HCT116 (cell line): Measurements from ENCODE around the gene DDX23. TPM values are rescaled to one million over a fixed set of nuclear protein-coding genes. Genes with fewer than 3 reads are reported as not detected.

Source experiments
- ATAC-seq: fragments of 200-7000 bp; cut with Tn5 transposase; 2 replicates; pipeline ENCODE4 v1.9.1; 2020; ENCODE audit warnings: mild to moderate bottlenecking, moderate library complexity
- BruUV-seq: library from RNA; stranded (reverse); fragments of 400-500 nt; replicated peaks from 2 replicates; lab custom pipeline; 2021; lab: Mats Ljungman, UMichigan
- CTCF ChIA-PET: fragments of 300-600 bp; sonication (Branson Sonifier 250); formaldehyde crosslinking; loops from one replicate; lab custom pipeline; 2021; ENCODE audit warnings: antibody characterized with exemption; lab: Charles Lee
- POLR2A ChIA-PET: fragments of 300-600, 350-600 bp; sonication (Branson Sonifier 250); formaldehyde crosslinking; loops from one replicate; lab custom pipeline; 2021; ENCODE audit warnings: antibody characterized with exemption; lab: Charles Lee
- RAD21 ChIA-PET, 2 experiments: fragments of 300-600 bp; sonication (Branson Sonifier 250); formaldehyde crosslinking; loops; one replicate each; lab custom pipeline; 2023; ENCODE audit warnings: low total read pairs in 2 of 2; ENCODE audit not compliant: uncharacterized antibody in 2 of 2, unreplicated experiment in 2 of 2, low non-redundant PET in 1 of 2; lab: Charles Lee
- DNase-seq: peaks from one replicate; pipeline ENCODE4 v3.0.0-alpha.2; 2010; ENCODE audit warnings: low read depth, low spot score
- H2AFZ ChIP-seq: fragments of 200-600 bp; shearing (Covaris generic), sonication (generic); 2 replicates; pipeline ENCODE4 v1.6.1; 2017; ENCODE audit warnings: low read depth, mixed run types, mixed read lengths, antibody characterized with exemption, low read length; ENCODE audit not compliant: poor library complexity, severe bottlenecking
- H3K27ac ChIP-seq: 2 replicates; pipeline ENCODE4 v1.5.1; 2012; ENCODE audit warnings: low read depth, low read length
- H3K27me3 ChIP-seq: fragments of 200-600 bp; sonication (generic); 2 replicates; pipeline ENCODE4 v1.6.1; 2016; ENCODE audit warnings: mixed run types, low read length, mixed read lengths; ENCODE audit not compliant: insufficient read depth
- H3K36me3 ChIP-seq, 2 experiments: fragments of 200-500 bp in 1 of 2; fragments of 200-600 bp in 1 of 2; sonication (Bioruptor generic) in 1 of 2; sonication (generic) in 1 of 2; 2 replicates each; pipeline versions ENCODE4 v1.5.1 to v1.6.1; 2014 to 2016; ENCODE audit warnings: low read length in 2 of 2, inconsistent platforms in 1 of 2, mixed read lengths in 1 of 2, mixed run types in 1 of 2; ENCODE audit not compliant: insufficient read depth in 2 of 2, control insufficient read depth in 1 of 2
- H3K4me1 ChIP-seq, 2 experiments: fragments of 200-600 bp in 1 of 2; sonication (generic) in 1 of 2; 2 replicates each; pipeline versions ENCODE4 v1.5.1 to v1.6.1; 2012 to 2017; ENCODE audit warnings: low read length in 2 of 2, inconsistent platforms in 1 of 2, mild to moderate bottlenecking in 1 of 2, mixed read lengths in 1 of 2, mixed run types in 1 of 2, moderate library complexity in 1 of 2; ENCODE audit not compliant: insufficient read depth in 2 of 2, control insufficient read depth in 1 of 2
- H3K4me2 ChIP-seq: fragments of 200-600 bp; sonication (generic); 2 replicates; pipeline ENCODE4 v1.6.1; 2017; ENCODE audit warnings: mixed run types, low read length, mixed read lengths
- H3K4me3 ChIP-seq, 2 experiments: fragments of 200-600 bp in 1 of 2; sonication (generic) in 1 of 2; replicated peaks in 1 of 2; 2 replicates each; pipeline ENCODE4 v1.5.1; 2011 to 2016; ENCODE audit warnings: low read length in 2 of 2, control low read depth in 1 of 2, low read depth in 1 of 2, mild to moderate bottlenecking in 1 of 2, mixed read lengths in 1 of 2, mixed run types in 1 of 2
- H3K79me2 ChIP-seq: fragments of 200-600 bp; sonication (generic); 2 replicates; pipeline ENCODE4 v1.6.1; 2017; ENCODE audit warnings: mild to moderate bottlenecking, mixed run types, low read length, moderate library complexity, mixed read lengths; ENCODE audit not compliant: insufficient read depth
- H3K9ac ChIP-seq: fragments of 200-600 bp; sonication (generic); 2 replicates; pipeline ENCODE4 v1.6.1; 2016; ENCODE audit warnings: low read length, mixed read lengths
- H3K9me2 ChIP-seq: fragments of 200-600 bp; sonication (generic), shearing (Covaris generic); 2 replicates; pipeline ENCODE4 v1.6.1; 2017; ENCODE audit warnings: mixed run types, mild to moderate bottlenecking, moderate library complexity; ENCODE audit not compliant: insufficient read depth
- H3K9me3 ChIP-seq, 2 experiments: fragments of 200-500 bp in 1 of 2; fragments of 200-600 bp in 1 of 2; sonication (Bioruptor generic) in 1 of 2; sonication (generic) in 1 of 2; 2 replicates each; pipeline ENCODE4 v1.6.1; 2014 to 2017; ENCODE audit warnings: low read length in 2 of 2, mixed read lengths in 2 of 2, inconsistent platforms in 1 of 2, low read depth in 1 of 2, mild to moderate bottlenecking in 1 of 2, mixed run types in 1 of 2, moderate library complexity in 1 of 2; ENCODE audit not compliant: control insufficient read depth in 1 of 2, insufficient read depth in 1 of 2
- H4K20me1 ChIP-seq: fragments of 200-600 bp; sonication (generic), shearing (Covaris generic); 2 replicates; pipeline ENCODE4 v1.6.1; 2017; ENCODE audit warnings: mixed run types, mild to moderate bottlenecking, moderate library complexity; ENCODE audit not compliant: insufficient read depth
- ATF3 ChIP-seq: IDR thresholded peaks from 2 replicates; pipeline ENCODE4 v1.6.1; 2012
- EGR1 ChIP-seq: IDR thresholded peaks from 2 replicates; pipeline ENCODE4 v1.6.1; 2012; ENCODE audit warnings: low read depth
- ELF1 ChIP-seq: IDR thresholded peaks from 2 replicates; pipeline ENCODE4 v1.6.1; 2012; ENCODE audit warnings: low read depth, borderline replicate concordance
- EZH2phosphoT487 ChIP-seq: fragments of 200-600 bp; IDR thresholded peaks from 2 replicates; pipeline ENCODE4 v1.6.1; 2018; ENCODE audit warnings: antibody characterized with exemption, borderline replicate concordance
- FOSL1 ChIP-seq: IDR thresholded peaks from 2 replicates; pipeline ENCODE4 v1.6.1; 2012; ENCODE audit warnings: low read depth
- POLR2A ChIP-seq: IDR thresholded peaks from 2 replicates; pipeline ENCODE4 v1.7.0; 2011; ENCODE audit warnings: borderline replicate concordance; ENCODE audit not compliant: insufficient read depth, insufficient read length; ENCODE audit errors: extremely low read depth
- POLR2AphosphoS5 ChIP-seq: IDR thresholded peaks from 2 replicates; pipeline ENCODE4 v1.6.1; 2011; ENCODE audit warnings: mild to moderate bottlenecking, low read depth, low read length, moderate library complexity
- RAD21 ChIP-seq: IDR thresholded peaks from 2 replicates; pipeline ENCODE4 v1.6.1; 2012; ENCODE audit warnings: low read depth, mild to moderate bottlenecking
- REST ChIP-seq: IDR thresholded peaks from 2 replicates; pipeline ENCODE4 v1.6.1; 2012; ENCODE audit warnings: low read depth
- TCF7L2 ChIP-seq: IDR thresholded peaks from 2 replicates; pipeline ENCODE4 v1.7.0; 2011; ENCODE audit warnings: borderline replicate concordance, inconsistent platforms; ENCODE audit not compliant: insufficient read depth, insufficient read length; ENCODE audit errors: extremely low read depth
- YY1 ChIP-seq: IDR thresholded peaks from 2 replicates; pipeline ENCODE4 v1.6.1; 2011; ENCODE audit warnings: low read length, low read depth, moderate library complexity, mild to moderate bottlenecking; ENCODE audit not compliant: insufficient replicate concordance; ENCODE audit errors: extremely low read depth
- intact Hi-C: fragments of 100-400 bp; cut with micrococcal nuclease; formaldehyde crosslinking; loops from 2 replicates; pipeline ENCODE4 v1.10.0; 2022
- total RNA-seq: library from RNA; stranded (reverse); gene quantifications from one replicate; pipeline ENCODE4 v1.2.1, GENCODE V29; 2021; ENCODE audit not compliant: unreplicated experiment

DDX23 gene
- total RNA-seq, 1 experiment from 2014 or later = 75.0 TPM

DNA sequence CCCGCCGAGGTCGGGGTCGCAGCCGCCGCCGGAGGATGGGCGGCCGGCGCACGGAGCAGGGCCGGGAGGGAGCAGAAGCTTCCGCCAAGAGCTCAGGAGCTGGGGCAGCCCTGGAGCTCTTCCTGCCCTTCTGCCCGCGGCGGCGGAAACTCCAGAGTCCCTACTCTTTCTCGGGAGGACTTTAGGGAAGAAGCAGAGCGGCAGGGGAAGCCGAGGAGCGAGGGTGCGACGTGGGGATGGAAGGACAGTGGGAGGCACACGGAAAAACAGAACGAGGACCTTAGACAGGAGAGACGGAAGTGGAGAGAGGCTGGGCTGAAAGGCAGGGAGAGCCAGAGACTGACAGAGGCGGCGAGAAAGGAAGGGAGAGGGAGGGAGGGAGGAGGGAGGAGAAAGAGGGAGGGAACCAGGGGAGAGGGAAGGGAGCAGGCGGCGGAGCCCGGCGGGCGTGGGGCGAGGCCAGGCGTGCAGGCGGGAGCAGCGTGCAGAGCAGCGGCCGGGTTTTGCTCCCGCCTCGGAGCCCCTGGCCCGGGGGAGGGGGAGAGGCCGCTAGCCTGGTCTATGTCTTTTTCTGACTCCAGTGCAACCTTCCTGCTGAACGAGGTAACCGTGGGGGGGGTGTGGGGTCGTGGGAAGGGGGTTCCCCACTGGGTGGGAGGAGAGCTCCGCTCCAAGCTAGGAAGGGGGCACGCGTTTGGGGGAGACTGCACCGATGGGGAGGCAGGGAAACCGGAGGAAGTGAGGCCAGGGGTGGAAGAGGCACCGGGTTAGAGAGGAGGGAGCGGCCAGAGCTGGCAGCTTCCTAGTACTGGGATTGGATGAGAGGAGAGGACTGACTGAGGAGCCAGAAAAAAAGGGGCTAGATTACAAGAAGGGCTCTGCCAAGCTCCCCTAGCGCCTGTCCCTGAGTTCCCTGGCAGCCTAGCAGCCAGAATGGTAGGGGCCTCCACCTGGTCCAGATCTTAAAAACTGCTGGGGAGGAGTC lies 36.5 kb downstream of the DDX23 start:
- BruUV-seq = no TSS peak
- Histone ChIP-seq H3K79me2 (no peaks in the 10 kb centered on the region), H3K9me2 (no peaks in the 10 kb centered on the region), H3K27me3 (no peaks in the 10 kb centered on the region), H3K9me3 (no peaks in the 10 kb centered on the region), H3K36me3 (no peaks in the 10 kb centered on the region), H2AFZ (no peak overlapping the region), H3K4me1 (peaks cover 27 to 56% of the 10 kb centered on the region in 2 experiments)
- peak; percentile 49 for DNase-seq
- POLR2A ChIA-PET = interaction anchor here (0.7 to 1.4 kb wide), 2 partner anchors 26 to 37 kb away, joined by 4 to 6 read pairs; partner anchors contain the start of genes ADCY6 and DDX23
- intact Hi-C loops = no loop called here
- peak; percentile 75 for ATAC-seq
- TF ChIP-seq YY1 = peak; percentile 39
- TF ChIP-seq EGR1 = no peak
- no peak for TF ChIP-seq EZH2phosphoT487
- peak; percentile 72 for TF ChIP-seq POLR2AphosphoS5
- no peak for TF ChIP-seq ATF3
- TF ChIP-seq RAD21 = no peak
- no peak for TF ChIP-seq REST
- no peak for TF ChIP-seq ELF1
- TF ChIP-seq POLR2A = peak; percentile 56
- TF ChIP-seq FOSL1 = no peak
- TF ChIP-seq TCF7L2 = peak; percentile 36
- TF ChIP-seq, all 23 proteins: peak for 4
- ChIA-PET CTCF (interaction anchor here (0.6 to 1.9 kb wide), 17 partner anchors 12 to 393 kb away, joined by 3 to 17 read pairs (median 4); partner anchors contain the start of genes ADCY6 and ARF3), RAD21 (interaction anchor here in 1 of 2 experiments (0.6 to 1.4 kb wide), 2 partner anchors 62 to 173 kb away, joined by 3 read pairs; no protein-coding TSS in a partner anchor)
- peak overlapping the region; percentile 60 to 92 for H3K4me3 ChIP-seq
- no peaks in the 10 kb centered on the region for H4K20me1 ChIP-seq
- H3K4me2 ChIP-seq = peak overlapping the region; percentile 100
- H3K27ac ChIP-seq = peak overlapping the region; percentile 84
- peak overlapping the region; percentile 78 for H3K9ac ChIP-seq
